Measurements from ENCODE around the gene PNMA3. TPM values are rescaled to one million over a fixed set of nuclear protein-coding genes. Genes with fewer than 3 reads are reported as not detected.
A peak's percentile ranks its signal among the peaks of the same experiment; 100 is the strongest.
"Not testable (repeated sequence)": the region's sequence is repeated elsewhere in the genome, so short reads cannot be mapped to it uniquely, and the experiment has no call there.

Gene PNMA3, protein sequence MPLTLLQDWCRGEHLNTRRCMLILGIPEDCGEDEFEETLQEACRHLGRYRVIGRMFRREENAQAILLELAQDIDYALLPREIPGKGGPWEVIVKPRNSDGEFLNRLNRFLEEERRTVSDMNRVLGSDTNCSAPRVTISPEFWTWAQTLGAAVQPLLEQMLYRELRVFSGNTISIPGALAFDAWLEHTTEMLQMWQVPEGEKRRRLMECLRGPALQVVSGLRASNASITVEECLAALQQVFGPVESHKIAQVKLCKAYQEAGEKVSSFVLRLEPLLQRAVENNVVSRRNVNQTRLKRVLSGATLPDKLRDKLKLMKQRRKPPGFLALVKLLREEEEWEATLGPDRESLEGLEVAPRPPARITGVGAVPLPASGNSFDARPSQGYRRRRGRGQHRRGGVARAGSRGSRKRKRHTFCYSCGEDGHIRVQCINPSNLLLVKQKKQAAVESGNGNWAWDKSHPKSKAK
- 1 to 10 TPM in 8 of 10 donors, under 1 TPM in 2; 0.49 to 4.5 (median 2.1) TPM for total RNA-seq
- polyA plus RNA-seq: 1 to 10 TPM in 1 of 2 donors, under 1 TPM in 1; 0.04 to 4.5 TPM
- long read RNA-seq, donor 1, partial matches to known transcripts: 9 of 14 reads
- long read RNA-seq, donor 1, other reads (novel, unspliced or antisense): 4 of 14 reads
- long read RNA-seq, donor 2, partial matches to known transcripts: 10 of 18 reads
- long read RNA-seq, donor 2, other reads (novel, unspliced or antisense): 5 of 18 reads
- long read RNA-seq, donor 3, partial matches to known transcripts: 3 of 5 reads
- long read RNA-seq, donor 3, other reads (novel, unspliced or antisense): 1 of 5 reads

DNA sequence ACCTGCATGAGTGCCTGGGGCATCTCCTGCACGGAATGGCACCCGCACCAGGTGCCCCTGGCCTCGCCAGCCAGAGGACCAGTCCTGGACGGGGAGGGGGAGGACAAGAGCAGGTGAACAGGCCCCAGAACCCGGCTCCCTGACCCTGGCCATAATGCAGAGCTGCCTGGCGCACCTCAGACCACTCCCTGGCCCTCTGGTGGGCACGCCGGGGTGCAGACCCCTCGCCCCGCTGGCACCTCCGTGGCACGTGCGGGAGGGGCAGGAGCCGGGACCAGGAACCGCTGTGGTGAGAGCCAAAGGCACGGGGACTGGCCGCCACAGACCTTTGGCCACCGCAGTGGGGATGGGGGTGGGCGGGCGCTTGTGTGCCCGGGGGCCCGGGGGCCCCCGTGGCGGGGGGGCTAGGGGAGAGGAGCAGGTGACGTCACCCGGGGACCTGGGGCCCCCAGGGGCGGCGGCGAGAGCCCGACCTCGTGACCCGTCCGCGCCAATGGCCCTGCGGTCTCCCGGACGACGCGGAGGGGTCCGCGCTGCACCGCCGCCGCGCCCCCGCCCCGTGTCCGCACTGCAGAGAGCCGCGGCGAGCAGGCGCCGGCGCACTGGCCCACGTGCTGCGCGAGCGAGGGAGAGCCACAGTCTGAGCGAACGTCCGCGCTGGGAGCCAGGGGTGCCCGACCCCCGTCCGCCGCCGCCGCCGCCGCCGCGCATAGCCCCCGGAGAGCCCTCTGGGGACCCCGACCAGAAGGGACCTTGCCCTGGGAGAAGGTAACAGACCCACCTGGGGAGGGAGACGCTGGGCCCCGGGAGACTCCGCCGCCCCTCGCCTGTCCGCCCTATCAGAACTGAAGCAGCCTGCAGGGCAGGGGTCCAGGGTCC is at the start of gene PNMA3:
TSS of gene PNMA3 (plus strand) at position 600 of the 879 bp plus-strand sequence. CDS start 586 bp downstream, outside the sequence.
- Histone ChIP-seq H3K4me3 (peak within 1 kb of the TSS in 4 of 10 donors; percentile 10 to 26 (median 12)), H3K4me1 (peaks cover 0 to 10% (median 0%) of the 10 kb centered on the region in 9 donors), H3K27me3 (peaks cover 0 to 47% (median 0%) of the 10 kb centered on the region in 7 donors), H3K36me3 (no peaks in the 10 kb centered on the region), H3K9me3 (no peaks in the 10 kb centered on the region), H3K27ac (no peak within 1 kb of the TSS)
- TF ChIP-seq, protein P1, sequence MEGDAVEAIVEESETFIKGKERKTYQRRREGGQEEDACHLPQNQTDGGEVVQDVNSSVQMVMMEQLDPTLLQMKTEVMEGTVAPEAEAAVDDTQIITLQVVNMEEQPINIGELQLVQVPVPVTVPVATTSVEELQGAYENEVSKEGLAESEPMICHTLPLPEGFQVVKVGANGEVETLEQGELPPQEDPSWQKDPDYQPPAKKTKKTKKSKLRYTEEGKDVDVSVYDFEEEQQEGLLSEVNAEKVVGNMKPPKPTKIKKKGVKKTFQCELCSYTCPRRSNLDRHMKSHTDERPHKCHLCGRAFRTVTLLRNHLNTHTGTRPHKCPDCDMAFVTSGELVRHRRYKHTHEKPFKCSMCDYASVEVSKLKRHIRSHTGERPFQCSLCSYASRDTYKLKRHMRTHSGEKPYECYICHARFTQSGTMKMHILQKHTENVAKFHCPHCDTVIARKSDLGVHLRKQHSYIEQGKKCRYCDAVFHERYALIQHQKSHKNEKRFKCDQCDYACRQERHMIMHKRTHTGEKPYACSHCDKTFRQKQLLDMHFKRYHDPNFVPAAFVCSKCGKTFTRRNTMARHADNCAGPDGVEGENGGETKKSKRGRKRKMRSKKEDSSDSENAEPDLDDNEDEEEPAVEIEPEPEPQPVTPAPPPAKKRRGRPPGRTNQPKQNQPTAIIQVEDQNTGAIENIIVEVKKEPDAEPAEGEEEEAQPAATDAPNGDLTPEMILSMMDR (IDR thresholded peaks at IDR 0.05): no peak
- intact Hi-C loops (cut with DNase I): no loop called here
- ATAC-seq (peak in 4 of 8 donors; percentile 58 to 69 (median 60)), DNase-seq (no peak)
- WGBS, 2 donors: 13 to 34% methylated on average over 17 to 55 of the region's 80 CpGs

DNA sequence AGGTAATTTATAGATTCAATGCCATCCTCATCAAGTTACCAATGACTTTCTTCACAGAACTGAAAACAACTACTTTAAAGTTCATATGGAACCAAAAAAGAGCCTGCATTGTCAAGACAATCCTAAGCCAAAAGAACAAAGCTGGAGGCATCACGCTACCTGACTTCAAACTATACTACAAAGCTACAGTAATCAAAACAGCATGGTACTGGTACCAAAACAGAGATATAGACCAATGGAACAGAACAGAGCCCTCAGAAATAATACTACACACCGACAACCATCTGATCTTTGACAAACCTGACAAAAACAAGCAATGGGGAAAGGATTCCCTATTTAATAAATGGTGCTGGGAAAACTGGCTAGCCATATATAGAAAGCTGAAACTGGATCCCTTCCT is 39.1 kb upstream of the PNMA3 start:
- H3K9me3 ChIP-seq; H3K4me3 ChIP-seq; ATAC-seq; H3K27ac ChIP-seq; H3K36me3 ChIP-seq; intact Hi-C loops (cut with DNase I); H3K4me1 ChIP-seq; DNase-seq: not testable (repeated sequence)
- peaks cover 0 to 51% (median 0%) of the 10 kb centered on the region in 7 donors for H3K27me3 ChIP-seq
- 55 to 58% methylated on average over 1 to 2 of the region's 2 CpGs for WGBS, 2 donors

DNA sequence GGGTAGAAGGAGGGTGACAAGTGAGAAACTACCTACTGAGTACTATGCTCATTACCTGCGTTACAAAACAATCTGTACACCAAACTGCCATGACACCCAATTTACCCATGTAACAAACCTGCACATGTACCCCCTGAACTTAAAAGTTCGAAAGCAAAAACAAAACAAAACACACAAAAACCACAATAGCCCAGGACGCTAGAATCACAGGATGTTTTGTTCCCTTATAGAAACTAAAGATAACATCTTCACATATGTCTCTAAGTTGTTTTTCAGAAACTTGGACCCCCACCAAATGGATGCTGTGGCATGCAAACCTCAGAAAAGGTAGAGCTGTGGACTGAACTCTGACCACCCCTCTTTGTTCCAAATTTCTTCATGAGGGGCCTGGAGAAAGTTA is 37.1 kb upstream of the PNMA3 start:
- WGBS, 2 donors: 62 to 68% methylated on average over 3 of the region's 3 CpGs
- intact Hi-C loops (cut with DNase I): no loop called here
- H3K4me3 ChIP-seq: no peak overlapping the region
- no peaks in the 10 kb centered on the region for H3K4me1 ChIP-seq
- no peak for DNase-seq
- TF ChIP-seq, protein P1 (IDR thresholded peaks at IDR 0.05): no peak
- no peak overlapping the region for H3K27ac ChIP-seq
- H3K9me3 ChIP-seq: peaks cover 0 to 7% (median 0%) of the 10 kb centered on the region in 11 donors
- peaks cover 0 to 35% (median 0%) of the 10 kb centered on the region in 7 donors for H3K27me3 ChIP-seq
- H3K36me3 ChIP-seq: no peaks in the 10 kb centered on the region
- no peak for ATAC-seq

DNA sequence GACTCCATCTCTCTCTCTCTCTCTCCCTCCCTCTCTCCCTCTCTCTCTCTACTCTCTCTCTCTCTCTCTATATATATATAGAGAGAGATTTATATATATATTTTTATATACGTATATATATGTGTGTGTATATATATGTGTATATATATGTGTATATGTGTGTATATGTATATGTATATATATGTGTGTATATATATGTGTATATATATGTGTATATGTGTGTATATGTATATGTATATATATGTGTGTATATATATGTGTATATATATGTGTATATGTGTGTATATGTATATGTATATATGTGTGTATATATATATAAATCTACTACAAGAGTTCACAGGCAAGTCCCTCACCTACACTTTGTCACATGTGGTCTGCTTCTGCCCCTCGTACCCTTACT is 29.8 kb upstream of the PNMA3 start:
- H3K4me1 ChIP-seq; H3K9me3 ChIP-seq; H3K27ac ChIP-seq; H3K4me3 ChIP-seq; ATAC-seq; H3K36me3 ChIP-seq; DNase-seq; intact Hi-C loops (cut with DNase I): not testable (repeated sequence)
- WGBS, 2 donors: 89 to 100% methylated on average over 1 to 2 of the region's 2 CpGs
- H3K27me3 ChIP-seq: peaks cover 0 to 13% (median 0%) of the 10 kb centered on the region in 7 donors

DNA sequence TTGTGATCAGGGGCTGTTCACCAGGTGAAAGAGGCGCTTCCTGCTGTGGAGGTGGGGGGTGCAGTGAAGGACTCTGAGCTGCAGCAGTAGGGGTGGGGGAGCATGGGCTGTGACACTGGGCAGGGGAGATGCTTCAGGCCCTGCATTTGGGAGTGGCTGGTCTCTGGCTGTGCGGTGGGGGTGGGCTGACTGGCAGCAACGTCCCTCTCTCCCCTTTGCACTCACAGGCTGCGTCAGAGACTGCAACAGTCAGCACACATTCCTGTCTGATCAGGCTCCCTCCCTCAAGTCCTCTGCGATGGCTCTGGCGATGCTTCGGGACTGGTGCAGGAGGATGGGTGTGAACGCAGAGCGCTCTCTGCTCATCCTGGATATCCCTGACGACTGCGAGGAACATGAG is 27.8 kb upstream of the PNMA3 start:
- ATAC-seq; intact Hi-C loops (cut with DNase I); H3K27ac ChIP-seq; DNase-seq; H3K4me1 ChIP-seq; H3K36me3 ChIP-seq; H3K4me3 ChIP-seq; H3K9me3 ChIP-seq: not testable (repeated sequence)
- peaks cover 0 to 13% (median 0%) of the 10 kb centered on the region in 7 donors for H3K27me3 ChIP-seq
- WGBS, 2 donors: 73 to 100% methylated on average over 1 to 9 of the region's 11 CpGs
